NOMO-1 (cell line): ENCODE results near the gene MAEA.

Experiments
- DNase-seq, 2 experiments: peaks; one replicate each; lab custom pipeline; 2025; ENCODE audit not compliant: unreplicated experiment in 2 of 2; lab: John Stamatoyannopoulos, UW

MAEA gene

GRCh38 chr4:1298461-1298860, 8.8 kb downstream of the MAEA start:
- no peak for DNase-seq

- DNase-seq, result no peak
Observed at GRCh38 chr4:1299301-1299860, 9.7 kb downstream of the MAEA start.

- DNase-seq, result peak; percentile 97 to 99
Observed at GRCh38 chr4:1300466-1301455, 11.1 kb downstream of the MAEA start.

GRCh38 chr4:1302159-1302558, 12.5 kb downstream of the MAEA start:
- DNase-seq, result no peak

GRCh38 chr4:1305261-1305711, 15.6 kb downstream of the MAEA start:
- DNase-seq, result no peak

- no peak for DNase-seq
Observed at GRCh38 chr4:1305781-1306455, 16.2 kb downstream of the MAEA start.

GRCh38 chr4:1307951-1308735, 18.5 kb downstream of the MAEA start:
- DNase-seq, result no peak

- DNase-seq, result no peak
Observed at GRCh38 chr4:1309261-1310010, 19.7 kb downstream of the MAEA start.

GRCh38 chr4:1310031-1310795, 20.5 kb downstream of the MAEA start:
- no peak for DNase-seq

- DNase-seq, result no peak
Observed at GRCh38 chr4:1310796-1311631, 21.3 kb downstream of the MAEA start.

- DNase-seq, result no peak
Observed at GRCh38 chr4:1312821-1313640, 23.3 kb downstream of the MAEA start.

- DNase-seq, result no peak
Observed at GRCh38 chr4:1315306-1315705, 25.6 kb downstream of the MAEA start.

GRCh38 chr4:1315836-1316536, 26.3 kb downstream of the MAEA start:
- no peak for DNase-seq

GRCh38 chr4:1316537-1317168, 27.0 kb downstream of the MAEA start:
- DNase-seq, result no peak

- DNase-seq, result no peak
Observed at GRCh38 chr4:1317177-1318045, 27.7 kb downstream of the MAEA start.

GRCh38 chr4:1318046-1318375, 28.3 kb downstream of the MAEA start:
- DNase-seq, result no peak
